IPS-15b (cell line): ENCODE data around the gene ELP2.

ENCODE experiments used
- H3K27me3 ChIP-seq: one replicate; pipeline ENCODE4 v1.6.1; 2013; ENCODE audit warnings: low read length; ENCODE audit not compliant: control insufficient read depth, insufficient read depth
- H3K36me3 ChIP-seq: one replicate; pipeline ENCODE4 v1.6.1; 2013; ENCODE audit warnings: low read length; ENCODE audit not compliant: control insufficient read depth, insufficient read depth
- H3K4me1 ChIP-seq: one replicate; pipeline ENCODE4 v1.6.1; 2013; ENCODE audit warnings: mild to moderate bottlenecking, low read length; ENCODE audit not compliant: control insufficient read depth, insufficient read depth
- H3K4me3 ChIP-seq: one replicate; pipeline ENCODE4 v1.5.1; 2013; ENCODE audit warnings: low read depth, low read length
- H3K9ac ChIP-seq: one replicate; pipeline ENCODE4 v1.6.1; 2013; ENCODE audit warnings: low read depth, mild to moderate bottlenecking, low read length
- H3K9me3 ChIP-seq: one replicate; pipeline ENCODE4 v1.6.1; 2013; ENCODE audit warnings: mild to moderate bottlenecking, low read length; ENCODE audit not compliant: control insufficient read depth, insufficient read depth

Gene ELP2

DNA sequence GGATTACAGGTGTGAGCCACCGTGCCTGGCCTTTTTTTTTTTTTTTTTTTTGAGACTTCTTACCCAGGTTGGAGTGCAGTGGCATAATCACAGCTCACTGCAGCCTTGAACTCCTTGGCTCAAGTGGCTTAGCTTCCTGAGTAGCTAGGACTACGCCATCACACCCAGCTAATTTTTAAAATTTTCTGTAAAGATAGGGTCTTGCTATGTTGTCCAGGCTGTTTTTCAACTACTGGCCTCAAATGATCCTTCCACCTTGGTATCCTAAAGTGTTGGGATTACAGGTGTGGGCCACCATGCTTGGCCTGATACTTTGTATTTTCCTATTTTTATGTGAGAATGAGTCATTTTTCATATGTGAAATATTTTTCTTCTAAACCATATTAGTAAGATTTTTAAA lies 13.7 kb downstream of the ELP2 start:
- no peak overlapping the region for H3K9ac ChIP-seq
- no peak overlapping the region for H3K4me3 ChIP-seq
- no peaks in the 10 kb centered on the region for H3K4me1 ChIP-seq
- H3K36me3 ChIP-seq = peaks cover 17% of the 10 kb centered on the region
- H3K27me3 ChIP-seq = no peaks in the 10 kb centered on the region
- no peaks in the 10 kb centered on the region for H3K9me3 ChIP-seq

DNA sequence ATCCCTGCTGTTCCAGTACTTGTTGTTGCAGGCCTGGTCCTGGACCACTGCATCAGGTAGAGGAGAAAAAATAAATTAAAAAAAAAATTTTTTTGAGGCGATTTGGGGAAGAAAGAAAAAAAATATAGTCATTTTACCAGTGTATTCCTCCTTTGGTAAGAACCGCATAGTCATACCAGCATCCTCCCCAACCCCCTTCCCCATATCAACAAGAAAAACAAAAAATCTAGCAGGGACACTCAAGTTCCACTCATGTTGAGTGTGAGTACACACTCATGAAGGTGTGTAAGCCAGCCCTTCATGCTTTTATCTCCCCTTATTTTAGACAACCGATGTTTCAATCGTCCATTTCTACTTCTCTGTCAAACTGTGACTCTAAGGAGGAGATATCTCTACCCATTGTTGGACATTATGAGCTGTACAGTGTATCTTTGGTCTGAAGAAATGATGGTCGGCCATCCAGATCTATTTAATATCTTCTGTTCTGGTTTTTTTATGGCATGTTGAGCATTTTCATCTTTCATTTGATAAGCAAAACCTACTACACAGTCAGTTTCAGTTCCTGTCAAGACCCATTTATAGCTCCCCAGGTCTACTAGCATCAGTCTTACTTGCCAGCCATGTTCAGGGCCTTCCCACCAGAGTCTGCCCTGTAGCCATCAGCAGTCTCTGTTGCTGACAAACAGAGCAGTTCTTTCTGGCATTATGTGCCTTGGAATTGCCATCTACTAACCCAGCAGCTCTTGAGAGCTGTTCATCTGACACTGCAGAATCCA lies 20.0 kb downstream of the ELP2 start:
- Histone ChIP-seq H3K36me3 (peaks cover 51% of the 10 kb centered on the region), H3K9ac (no peak overlapping the region)

DNA sequence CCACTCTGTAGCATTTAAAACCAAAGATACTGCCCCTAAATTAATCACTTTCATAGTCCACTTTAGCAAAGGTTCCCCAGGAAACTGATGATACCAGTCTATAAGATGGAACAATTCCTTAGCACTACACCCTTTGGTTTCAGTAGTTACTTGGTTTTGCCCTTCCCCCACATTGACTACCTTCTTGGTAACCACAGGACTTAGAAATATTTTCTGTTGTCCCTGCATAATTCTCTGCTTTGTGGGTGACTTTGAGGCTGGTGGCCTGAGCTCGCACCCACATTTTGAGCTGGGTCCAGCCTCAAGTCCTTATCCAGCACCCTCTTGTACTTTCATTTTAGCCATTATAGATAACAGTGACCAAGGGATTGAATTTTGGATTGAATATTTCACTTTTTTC lies 23.1 kb downstream of the ELP2 start:
- Histone ChIP-seq H3K4me3 (no peak overlapping the region), H3K4me1 (no peaks in the 10 kb centered on the region), H3K27me3 (no peaks in the 10 kb centered on the region), H3K9ac (no peak overlapping the region), H3K36me3 (peaks cover 55% of the 10 kb centered on the region), H3K9me3 (no peaks in the 10 kb centered on the region)

More for the DNA sequence above, 20.0 kb downstream of the ELP2 start:
- Histone ChIP-seq H3K27me3 (no peaks in the 10 kb centered on the region), H3K4me3 (no peak overlapping the region), H3K9me3 (no peaks in the 10 kb centered on the region), H3K4me1 (no peaks in the 10 kb centered on the region)

DNA sequence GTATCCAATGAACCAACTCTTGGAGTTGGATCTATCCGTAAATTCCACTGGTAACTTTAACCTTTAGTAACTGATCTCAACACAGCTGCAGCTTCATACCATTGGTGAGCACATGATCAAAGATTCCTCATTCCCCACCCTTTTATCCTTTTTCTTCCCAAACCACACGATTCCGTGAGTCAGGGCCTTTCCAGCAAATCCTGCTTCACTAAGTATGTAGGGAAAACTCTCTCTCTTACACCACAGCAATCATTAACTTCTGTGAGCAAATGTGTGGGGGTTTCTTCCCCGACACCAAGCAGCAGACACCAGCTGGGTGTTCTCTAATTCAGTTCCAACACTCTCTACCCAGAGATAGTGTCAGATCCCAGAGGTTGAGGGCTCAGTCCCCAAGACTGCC lies 23.5 kb downstream of the ELP2 start:
- Histone ChIP-seq H3K9me3 (no peaks in the 10 kb centered on the region), H3K4me1 (no peaks in the 10 kb centered on the region), H3K27me3 (no peaks in the 10 kb centered on the region), H3K4me3 (no peak overlapping the region), H3K9ac (no peak overlapping the region), H3K36me3 (peaks cover 53% of the 10 kb centered on the region)

DNA sequence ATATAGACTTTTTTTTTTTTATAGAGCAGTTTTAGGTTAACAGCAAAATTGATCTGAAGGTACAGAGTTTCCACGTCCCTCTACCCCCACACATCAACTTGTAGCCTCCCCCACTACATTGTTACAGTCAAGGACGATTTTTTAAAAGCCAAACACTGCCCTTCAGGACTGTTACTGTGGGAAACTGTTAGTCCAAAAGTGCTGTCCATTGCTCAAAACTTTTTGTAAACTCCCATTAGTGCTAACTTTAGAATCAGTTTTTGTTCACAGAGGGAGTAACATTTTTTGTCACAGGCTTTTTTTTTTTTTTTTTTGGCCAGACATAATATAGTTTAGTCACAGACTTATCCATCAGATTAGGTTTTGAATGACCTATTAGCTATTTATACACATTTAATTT lies 24.1 kb downstream of the ELP2 start:
- Histone ChIP-seq H3K4me3 (no peak overlapping the region), H3K9me3 (no peaks in the 10 kb centered on the region), H3K4me1 (no peaks in the 10 kb centered on the region), H3K27me3 (no peaks in the 10 kb centered on the region), H3K9ac (no peak overlapping the region), H3K36me3 (peaks cover 51% of the 10 kb centered on the region)

DNA sequence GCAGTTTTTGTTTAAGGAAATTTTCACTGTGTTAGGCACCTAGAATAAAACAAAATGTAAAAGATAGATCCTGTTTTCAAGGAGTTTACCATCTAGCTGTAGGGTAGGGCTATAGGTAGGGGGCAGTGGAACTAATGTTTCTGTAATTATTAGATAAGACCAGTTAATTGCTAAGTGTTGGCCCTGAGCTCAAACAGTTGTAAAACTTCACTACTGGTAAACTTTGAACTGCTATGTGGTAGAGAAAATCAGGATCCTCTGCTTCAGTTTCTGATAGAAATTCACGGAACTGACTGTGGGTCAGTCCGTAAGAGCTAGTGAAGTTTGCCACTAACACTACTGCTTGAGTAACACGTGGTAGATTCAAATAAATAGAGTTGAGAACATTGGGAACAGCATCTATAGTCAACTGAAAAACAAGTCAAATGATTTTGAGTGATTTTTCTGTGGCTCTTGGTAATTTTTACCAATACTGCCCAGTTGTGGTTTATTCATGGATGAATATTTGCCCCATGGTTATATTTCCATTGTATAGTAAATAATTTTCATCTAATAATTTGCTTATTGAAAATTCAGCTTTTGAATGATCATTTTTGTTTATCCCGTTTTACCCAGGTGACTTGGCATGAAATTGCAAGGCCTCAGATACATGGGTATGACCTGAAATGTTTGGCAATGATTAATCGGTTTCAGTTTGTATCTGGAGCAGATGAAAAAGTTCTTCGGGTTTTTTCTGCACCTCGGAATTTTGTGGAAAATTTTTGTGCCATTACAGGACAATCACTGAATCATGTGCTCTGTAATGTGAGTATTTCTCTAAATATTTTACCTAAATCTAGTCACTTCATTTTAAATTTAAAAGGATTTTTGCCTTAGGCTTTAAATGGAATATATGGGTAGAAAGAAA lies 26.4 kb downstream of the ELP2 start:
- Histone ChIP-seq H3K36me3 (peaks cover 45% of the 10 kb centered on the region), H3K9me3 (no peaks in the 10 kb centered on the region), H3K27me3 (no peaks in the 10 kb centered on the region), H3K9ac (no peak overlapping the region), H3K4me1 (no peaks in the 10 kb centered on the region), H3K4me3 (no peak overlapping the region)

DNA sequence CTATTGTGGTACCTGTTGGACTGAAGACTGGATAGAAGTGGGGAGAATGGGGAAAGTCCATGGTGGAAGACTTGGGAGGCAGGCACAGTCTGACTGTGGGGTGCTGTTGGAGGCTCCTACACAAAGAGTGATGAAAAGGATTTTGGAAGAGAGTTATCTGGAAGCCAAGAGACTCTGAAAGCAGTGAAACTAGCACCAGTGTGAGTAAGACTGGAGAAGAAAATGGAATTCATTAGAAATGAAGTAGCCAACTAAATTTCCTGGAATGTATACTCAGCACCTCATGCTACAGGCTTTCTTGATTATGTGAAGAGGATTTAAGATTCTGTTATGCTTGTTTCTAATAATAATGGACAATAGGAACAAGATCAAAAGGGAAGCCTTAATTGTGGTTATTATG lies 27.7 kb downstream of the ELP2 start:
- no peaks in the 10 kb centered on the region for H3K4me1 ChIP-seq
- H3K4me3 ChIP-seq = no peak overlapping the region
- no peaks in the 10 kb centered on the region for H3K9me3 ChIP-seq
- no peaks in the 10 kb centered on the region for H3K27me3 ChIP-seq
- peaks cover 39% of the 10 kb centered on the region for H3K36me3 ChIP-seq
- H3K9ac ChIP-seq = no peak overlapping the region

DNA sequence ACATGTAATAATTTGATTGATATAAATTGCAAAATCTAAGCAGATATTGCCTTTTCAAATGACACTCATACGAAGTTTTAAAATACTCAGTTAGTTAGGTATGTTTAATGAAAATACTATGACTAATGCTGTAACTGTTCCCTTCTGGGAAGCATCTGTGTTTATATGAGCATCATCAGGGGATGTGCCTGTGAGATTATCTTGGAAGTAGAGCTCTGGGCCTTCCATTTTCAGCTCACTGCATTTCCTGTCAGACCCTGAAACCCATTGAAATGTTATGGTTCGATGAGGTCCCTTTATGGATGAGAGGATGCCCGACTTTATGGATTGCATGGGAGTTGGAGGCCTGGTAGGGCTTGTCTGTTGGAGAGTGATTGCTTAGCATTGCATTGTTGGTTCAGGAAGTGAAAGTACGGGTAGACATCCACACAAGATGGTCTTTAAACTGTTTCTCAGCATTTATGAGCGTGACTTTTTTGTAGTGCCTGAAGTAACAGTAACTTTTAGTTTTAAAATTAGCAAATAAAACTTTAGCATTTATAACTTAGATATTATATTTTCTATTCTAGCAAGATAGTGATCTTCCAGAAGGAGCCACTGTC lies 28.7 kb downstream of the ELP2 start:
- Histone ChIP-seq H3K4me1 (no peaks in the 10 kb centered on the region), H3K27me3 (no peaks in the 10 kb centered on the region), H3K36me3 (peaks cover 29% of the 10 kb centered on the region), H3K4me3 (no peak overlapping the region), H3K9me3 (no peaks in the 10 kb centered on the region), H3K9ac (no peak overlapping the region)

DNA sequence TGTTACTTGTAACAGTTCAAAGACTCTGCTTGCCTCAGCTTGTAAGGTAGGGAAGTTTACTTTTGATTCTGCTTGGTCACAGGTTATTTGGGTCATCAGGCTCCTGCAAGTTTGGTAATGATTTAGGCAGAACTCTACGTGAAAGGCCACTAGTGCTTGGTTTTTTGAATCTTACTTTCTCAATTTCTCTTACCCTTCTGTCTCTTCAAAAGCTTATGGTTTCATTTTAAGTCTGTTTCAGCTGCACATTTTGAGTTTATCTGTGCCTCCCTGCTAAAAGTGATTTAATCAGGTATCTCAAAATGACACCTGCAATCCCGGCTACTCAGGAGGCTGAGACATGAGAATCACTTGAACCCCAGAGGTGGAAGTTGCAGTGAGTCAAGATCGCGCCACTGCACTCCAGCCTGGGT lies 31.3 kb downstream of the ELP2 start:
- Histone ChIP-seq H3K9me3 (no peaks in the 10 kb centered on the region), H3K4me1 (no peaks in the 10 kb centered on the region), H3K9ac (no peak overlapping the region), H3K4me3 (no peak overlapping the region), H3K36me3 (peaks cover 20% of the 10 kb centered on the region), H3K27me3 (no peaks in the 10 kb centered on the region)

DNA sequence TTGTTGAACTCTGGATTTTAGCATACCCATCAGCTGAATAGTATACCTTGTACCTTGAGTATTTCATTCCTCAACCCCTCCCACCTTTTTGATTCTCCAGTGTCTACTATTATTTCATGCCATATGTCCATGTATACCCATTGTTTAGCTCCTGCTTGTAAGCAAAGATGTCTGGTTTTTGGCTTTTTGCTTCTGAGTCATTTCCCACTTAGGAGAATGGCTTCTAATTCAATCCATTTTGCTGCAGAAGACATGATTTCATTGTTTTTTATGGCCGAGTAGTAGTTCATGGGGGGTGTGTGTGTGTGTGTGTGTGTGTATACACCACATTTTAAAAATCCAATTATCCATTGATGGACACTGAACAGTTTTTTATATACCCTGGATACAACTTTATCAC lies 33.3 kb downstream of the ELP2 start:
- Histone ChIP-seq H3K9me3 (no peaks in the 10 kb centered on the region), H3K36me3 (peaks cover 15% of the 10 kb centered on the region), H3K9ac (no peak overlapping the region), H3K4me3 (no peak overlapping the region), H3K27me3 (no peaks in the 10 kb centered on the region), H3K4me1 (no peaks in the 10 kb centered on the region)

DNA sequence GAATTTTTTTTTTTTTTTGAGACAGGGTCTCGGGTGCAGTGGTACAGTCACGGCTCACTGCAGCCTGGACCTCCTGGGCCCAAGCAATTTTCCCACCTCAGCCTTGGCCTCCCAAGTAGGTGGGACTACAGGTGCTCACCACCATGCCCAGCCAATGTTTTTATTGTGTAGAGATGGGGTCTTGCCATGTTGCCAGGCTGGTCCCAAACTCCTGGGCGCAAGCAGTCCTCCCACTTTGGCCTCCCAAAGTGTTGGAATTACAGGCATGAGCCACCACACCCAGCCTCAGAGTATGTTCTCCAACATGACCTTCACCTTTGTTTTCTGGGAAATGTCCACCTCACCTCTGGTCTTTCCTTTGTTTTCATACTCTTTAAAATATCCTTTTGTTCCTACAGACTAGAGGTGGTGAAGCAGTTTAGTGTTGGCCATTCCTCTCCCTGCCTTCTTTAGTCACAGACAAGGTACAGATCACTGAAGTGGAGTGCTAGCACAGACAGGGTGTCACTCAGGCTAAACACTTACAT lies 38.1 kb downstream of the ELP2 start:
- no peak overlapping the region for H3K4me3 ChIP-seq
- peaks cover 16% of the 10 kb centered on the region for H3K36me3 ChIP-seq
- no peak overlapping the region for H3K9ac ChIP-seq
- no peaks in the 10 kb centered on the region for H3K9me3 ChIP-seq
- H3K4me1 ChIP-seq = no peaks in the 10 kb centered on the region
- no peaks in the 10 kb centered on the region for H3K27me3 ChIP-seq
